ENCODE results near the gene TRIM31.
A peak's percentile ranks its signal among the peaks of the same experiment; 100 is the strongest.

TRIM31 gene

GRCh38 chr6:30111266-30111856 is 1.5 kb downstream of the TRIM31 start:
- H3K4me3 ChIP-seq (replicated peaks; ENCODE audit: low read depth, low read length): no peak overlapping the region
- no peak for TF ChIP-seq CTCF (IDR thresholded peaks at IDR 0.05; ENCODE audit: low read length, missing control alignments)
- no peak for DNase-seq (ENCODE audit: low read depth)

GRCh38 chr6:30104661-30105060 is 8.2 kb downstream of the TRIM31 start:
- no peak overlapping the region for H3K4me3 ChIP-seq (replicated peaks; ENCODE audit: low read depth, low read length)
- DNase-seq (ENCODE audit: low read depth): no peak
- no peak for TF ChIP-seq CTCF (IDR thresholded peaks at IDR 0.05; ENCODE audit: low read length, missing control alignments)

- no peak for TF ChIP-seq CTCF (IDR thresholded peaks at IDR 0.05; ENCODE audit: low read length, missing control alignments)
- no peak overlapping the region for H3K4me3 ChIP-seq (replicated peaks; ENCODE audit: low read depth, low read length)
- DNase-seq (ENCODE audit: low read depth): no peak
Measured at GRCh38 chr6:30103872-30104179, 9.1 kb downstream of the TRIM31 start.

GRCh38 chr6:30102970-30103871 is 9.7 kb downstream of the TRIM31 start:
- TF ChIP-seq CTCF (IDR thresholded peaks at IDR 0.05; ENCODE audit: low read length, missing control alignments): peak; percentile 87
- DNase-seq (ENCODE audit: low read depth): peak; percentile 88
- peak overlapping the region; percentile 51 for H3K4me3 ChIP-seq (replicated peaks; ENCODE audit: low read depth, low read length)

DNA sequence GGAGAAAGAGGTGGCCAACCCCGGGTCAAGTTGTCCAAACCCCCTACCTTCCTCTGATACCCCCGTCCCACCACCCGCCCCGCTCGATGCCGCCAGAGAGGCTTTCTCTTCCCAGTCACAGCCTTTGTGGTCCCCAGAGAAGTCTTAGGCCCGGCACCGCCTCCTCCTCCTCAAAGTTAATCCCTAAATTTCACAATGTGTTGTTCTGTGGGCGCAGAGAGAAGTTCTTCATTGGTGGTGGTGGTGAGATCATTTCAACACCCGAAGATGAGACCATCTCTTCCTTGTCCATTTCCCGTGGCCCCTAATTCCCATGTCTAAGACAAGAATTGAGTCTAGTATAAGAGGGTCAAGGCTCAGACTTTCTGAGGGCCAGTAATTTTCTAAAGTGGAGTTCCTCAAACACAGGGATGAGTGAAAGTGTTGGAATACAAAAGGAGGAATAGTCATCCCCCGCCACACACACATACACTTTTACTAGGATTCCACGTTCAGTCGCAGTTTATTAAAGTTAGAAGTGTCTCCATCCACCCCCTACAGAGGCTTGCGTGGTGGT is 10.4 kb downstream of the TRIM31 start:
- peak overlapping the region; percentile 44 for H3K4me3 ChIP-seq (replicated peaks; ENCODE audit: low read depth, low read length)
- TF ChIP-seq CTCF (IDR thresholded peaks at IDR 0.05; ENCODE audit: low read length, missing control alignments): no peak
- peak; percentile 34 for DNase-seq (ENCODE audit: low read depth)

GRCh38 chr6:30101444-30102413 is 11.2 kb downstream of the TRIM31 start:
- TF ChIP-seq CTCF (IDR thresholded peaks at IDR 0.05; ENCODE audit: low read length, missing control alignments): peak; percentile 18
- DNase-seq (ENCODE audit: low read depth): peak; percentile 81
- H3K4me3 ChIP-seq (replicated peaks; ENCODE audit: low read depth, low read length): peak overlapping the region; percentile 51

Measured in fibroblast of pulmonary artery (primary cell).